Colonic mucosa (tissue), 4 donors: ENCODE data around the gene EPHB2. TPM values are rescaled to one million over a fixed set of nuclear protein-coding genes. Genes with fewer than 3 reads are reported as not detected.

Experiments used
- DNase-seq: peaks from one replicate; pipeline ENCODE4 v3.0.0-alpha.2; 2020
- H3K27ac ChIP-seq: fragments of 200-600 bp; one replicate; pipeline ENCODE4 v1.8.0; 2021
- H3K27me3 ChIP-seq: fragments of 200-600 bp; one replicate; pipeline ENCODE4 v1.8.0; 2021
- H3K36me3 ChIP-seq: fragments of 200-600 bp; one replicate; pipeline ENCODE4 v1.8.0; 2021
- H3K4me1 ChIP-seq: fragments of 200-600 bp; one replicate; pipeline ENCODE4 v1.8.0; 2021; ENCODE audit warnings: mild to moderate bottlenecking
- H3K4me3 ChIP-seq: fragments of 200-600 bp; one replicate; pipeline ENCODE4 v1.8.0; 2021
- H3K9ac ChIP-seq, 2 donors: one replicate each; pipeline ENCODE4 v1.7.0; 2013; ENCODE audit warnings: control low read depth in 2 of 2, low read depth in 2 of 2, low read length in 2 of 2
- H3K9me3 ChIP-seq: fragments of 200-600 bp; one replicate; pipeline ENCODE4 v1.8.0; 2021
- intact Hi-C: fragments of 100-400 bp; cut with DNase I; formaldehyde crosslinking; loops from one replicate; pipeline ENCODE4 v1.14.1; 2022
- total RNA-seq, 2 donors: library from RNA; stranded (reverse); fragmentation: NEBNext Ultra II Directional in 1 of 2; extraction: Animal tissue kit (Norgen Biotek cat#: 25700) in 1 of 2; gene quantifications; one replicate each; pipeline ENCODE4 v1.2.1, GENCODE V29; 2021
- TF ChIP-seq, protein P1 (sequence below): fragments of 200-600 bp; IDR thresholded peaks from one replicate; pipeline ENCODE4 v1.8.0; 2022; ENCODE audit warnings: antibody characterized with exemption, mild to moderate bottlenecking
- donor health status: healthy.
- donor health status: DM: no; HTN: no; CAD: no.
- donor health status: DM: no; HTN: no; CAD: no.

The EPHB2 gene
- total RNA-seq, 2 donors from 2014 or later = 71.9 to 150 TPM

DNA sequence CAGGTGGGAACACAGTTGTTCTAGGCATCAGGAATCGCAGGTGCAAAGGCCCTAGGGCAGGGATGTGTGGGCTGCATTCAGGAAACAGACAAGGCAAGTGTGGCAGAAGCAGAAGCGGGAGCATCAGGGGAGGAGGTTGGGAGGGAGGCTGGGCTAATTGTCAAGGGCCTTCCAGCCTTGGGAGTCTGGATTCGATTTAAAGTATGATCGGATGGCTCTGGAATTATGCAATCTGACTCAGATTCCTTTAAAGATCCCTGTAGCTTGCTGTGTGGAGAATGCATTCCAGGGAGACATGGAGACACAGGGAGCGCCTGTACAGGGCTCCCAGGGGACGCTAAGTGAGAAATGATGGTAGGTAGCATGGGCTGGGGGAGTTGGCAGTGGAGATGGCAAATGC lies 175.6 kb downstream of the EPHB2 start:
- TF ChIP-seq, protein P1, sequence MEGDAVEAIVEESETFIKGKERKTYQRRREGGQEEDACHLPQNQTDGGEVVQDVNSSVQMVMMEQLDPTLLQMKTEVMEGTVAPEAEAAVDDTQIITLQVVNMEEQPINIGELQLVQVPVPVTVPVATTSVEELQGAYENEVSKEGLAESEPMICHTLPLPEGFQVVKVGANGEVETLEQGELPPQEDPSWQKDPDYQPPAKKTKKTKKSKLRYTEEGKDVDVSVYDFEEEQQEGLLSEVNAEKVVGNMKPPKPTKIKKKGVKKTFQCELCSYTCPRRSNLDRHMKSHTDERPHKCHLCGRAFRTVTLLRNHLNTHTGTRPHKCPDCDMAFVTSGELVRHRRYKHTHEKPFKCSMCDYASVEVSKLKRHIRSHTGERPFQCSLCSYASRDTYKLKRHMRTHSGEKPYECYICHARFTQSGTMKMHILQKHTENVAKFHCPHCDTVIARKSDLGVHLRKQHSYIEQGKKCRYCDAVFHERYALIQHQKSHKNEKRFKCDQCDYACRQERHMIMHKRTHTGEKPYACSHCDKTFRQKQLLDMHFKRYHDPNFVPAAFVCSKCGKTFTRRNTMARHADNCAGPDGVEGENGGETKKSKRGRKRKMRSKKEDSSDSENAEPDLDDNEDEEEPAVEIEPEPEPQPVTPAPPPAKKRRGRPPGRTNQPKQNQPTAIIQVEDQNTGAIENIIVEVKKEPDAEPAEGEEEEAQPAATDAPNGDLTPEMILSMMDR = no peak
- no peaks in the 10 kb centered on the region for H3K4me1 ChIP-seq
- H3K9ac ChIP-seq = no peak overlapping the region
- no peak overlapping the region for H3K27ac ChIP-seq
- H3K27me3 ChIP-seq = no peaks in the 10 kb centered on the region
- H3K36me3 ChIP-seq = no peaks in the 10 kb centered on the region
- H3K9me3 ChIP-seq = no peaks in the 10 kb centered on the region
- no peak overlapping the region for H3K4me3 ChIP-seq
- intact Hi-C loops = no loop called here
- DNase-seq = no peak

DNA sequence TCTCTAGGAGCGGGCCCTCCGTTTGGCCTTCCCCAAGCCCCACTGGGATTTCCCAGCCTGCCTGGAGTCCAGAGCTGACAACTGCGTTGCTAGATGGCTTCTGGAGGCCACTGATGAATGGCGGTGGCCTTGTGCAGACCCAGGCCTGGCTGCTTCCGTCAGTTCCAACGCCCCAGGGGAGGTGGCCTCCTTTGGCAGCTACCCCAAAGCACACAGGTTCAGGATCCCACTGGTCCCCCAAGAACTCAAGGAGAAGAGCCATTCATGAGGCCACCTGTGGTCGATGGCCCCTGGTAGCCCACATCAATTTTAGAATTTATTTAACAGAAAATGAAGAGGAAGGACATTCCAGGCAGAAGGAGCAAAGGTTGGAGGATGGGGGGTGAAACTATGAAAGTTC lies 176.9 kb downstream of the EPHB2 start:
- no peak overlapping the region for H3K27ac ChIP-seq
- H3K27me3 ChIP-seq = no peaks in the 10 kb centered on the region
- intact Hi-C loops = no loop called here
- no peak for DNase-seq
- TF ChIP-seq, protein P1 = no peak
- no peaks in the 10 kb centered on the region for H3K4me1 ChIP-seq
- H3K36me3 ChIP-seq = no peaks in the 10 kb centered on the region
- H3K4me3 ChIP-seq = no peak overlapping the region
- no peaks in the 10 kb centered on the region for H3K9me3 ChIP-seq
- H3K9ac ChIP-seq = no peak overlapping the region

DNA sequence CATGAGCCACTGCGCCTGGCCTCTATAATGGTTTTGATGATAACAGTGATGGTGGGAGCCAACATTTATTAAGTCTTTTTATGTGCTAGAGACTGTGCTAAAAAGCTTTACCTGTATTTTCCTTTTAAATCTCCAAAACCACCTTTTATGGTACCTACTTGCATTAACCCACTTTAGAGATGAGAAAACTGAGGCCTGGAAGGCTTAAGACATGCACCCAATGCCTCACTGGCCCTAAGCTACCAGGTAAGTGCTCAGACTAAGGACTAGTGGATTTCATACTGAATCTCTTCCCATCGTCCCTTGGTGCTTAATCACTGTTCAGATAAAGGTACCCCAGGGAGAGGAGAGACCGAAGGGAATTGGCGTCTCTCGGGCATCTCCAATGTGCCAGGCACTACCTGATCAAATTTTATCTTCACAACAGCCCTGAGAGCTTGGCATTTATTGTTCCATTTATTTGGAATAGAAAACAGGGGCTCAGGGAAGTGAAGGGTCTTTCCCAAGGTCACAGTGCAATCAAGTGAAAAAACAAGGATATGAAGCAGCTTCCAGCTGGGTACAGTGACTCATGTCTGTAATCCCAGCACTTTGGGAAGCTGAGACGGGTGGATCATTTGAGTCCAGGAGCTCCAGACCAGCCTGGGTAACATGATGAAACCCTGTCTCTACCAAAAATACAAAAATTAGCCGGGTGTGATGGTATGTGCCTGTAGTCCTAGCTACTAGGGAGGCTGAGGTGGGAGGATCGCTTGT lies 177.9 kb downstream of the EPHB2 start:
- no peak overlapping the region for H3K27ac ChIP-seq
- no peak overlapping the region for H3K4me3 ChIP-seq
- no peaks in the 10 kb centered on the region for H3K36me3 ChIP-seq
- H3K9me3 ChIP-seq = no peaks in the 10 kb centered on the region
- no peaks in the 10 kb centered on the region for H3K27me3 ChIP-seq
- TF ChIP-seq, protein P1 = no peak
- H3K4me1 ChIP-seq = no peaks in the 10 kb centered on the region
- no peak for DNase-seq
- intact Hi-C loops = loop anchor here (2.0 kb wide), 1 partner anchor 184 kb away; no protein-coding TSS in a partner anchor
- H3K9ac ChIP-seq = no peak overlapping the region

DNA sequence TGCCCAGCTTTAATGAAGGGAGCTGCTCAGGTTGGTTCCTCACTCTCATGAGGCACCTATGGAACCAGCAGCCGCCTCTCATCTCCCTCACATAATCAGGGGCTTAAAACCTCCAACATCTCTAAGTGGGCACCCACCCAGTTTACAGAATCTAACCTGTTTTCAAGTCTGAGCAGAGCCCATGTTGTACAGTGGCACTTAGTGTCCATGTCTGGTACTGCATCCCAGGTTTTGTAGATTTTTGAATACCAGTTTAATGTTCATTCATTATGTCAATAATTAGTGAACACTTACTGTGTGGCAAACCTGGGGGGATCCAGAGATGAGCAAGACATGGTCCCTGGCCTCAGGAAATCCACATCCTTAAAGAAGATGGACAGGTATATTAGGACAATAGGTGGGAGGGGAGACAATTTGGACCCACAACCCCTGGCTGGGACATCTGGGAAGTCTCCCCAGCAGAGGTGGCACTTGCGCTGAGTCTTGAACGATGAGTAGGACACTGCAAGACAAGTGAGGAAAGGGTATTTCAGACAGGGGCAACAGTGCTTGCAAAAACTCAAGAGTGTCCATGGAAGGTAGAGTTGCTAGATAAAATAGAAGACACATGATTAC lies 178.7 kb downstream of the EPHB2 start:
- intact Hi-C loops = loop anchor here (2.0 kb wide), 1 partner anchor 185 kb away; no protein-coding TSS in a partner anchor
- H3K4me3 ChIP-seq = no peak overlapping the region
- no peaks in the 10 kb centered on the region for H3K36me3 ChIP-seq
- H3K4me1 ChIP-seq = no peaks in the 10 kb centered on the region
- TF ChIP-seq, protein P1 = peak; percentile 70
- no peaks in the 10 kb centered on the region for H3K9me3 ChIP-seq
- no peak overlapping the region for H3K27ac ChIP-seq
- DNase-seq = no peak
- no peaks in the 10 kb centered on the region for H3K27me3 ChIP-seq
- no peak overlapping the region for H3K9ac ChIP-seq

DNA sequence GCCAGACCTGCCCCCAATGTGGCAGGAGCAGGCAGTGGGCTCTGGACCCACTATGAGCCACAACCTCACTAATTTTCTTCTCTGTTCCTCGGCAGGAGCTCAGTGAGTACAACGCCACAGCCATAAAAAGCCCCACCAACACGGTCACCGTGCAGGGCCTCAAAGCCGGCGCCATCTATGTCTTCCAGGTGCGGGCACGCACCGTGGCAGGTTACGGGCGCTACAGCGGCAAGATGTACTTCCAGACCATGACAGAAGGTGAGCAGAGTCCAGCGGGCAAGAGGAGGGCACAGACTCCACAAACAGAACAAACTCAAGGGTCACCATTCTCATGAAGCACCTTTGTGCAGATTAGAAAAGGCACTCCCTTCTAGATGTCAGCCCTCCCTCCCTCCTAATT lies 182.2 kb downstream of the EPHB2 start:
- intact Hi-C loops = no loop called here

More for the DNA sequence above, 182.2 kb downstream of the EPHB2 start:
- TF ChIP-seq, protein P1 = no peak
- Histone ChIP-seq H3K9ac (no peak overlapping the region), H3K27ac (no peak overlapping the region), H3K4me1 (no peaks in the 10 kb centered on the region), H3K4me3 (no peak overlapping the region), H3K9me3 (no peaks in the 10 kb centered on the region), H3K36me3 (no peaks in the 10 kb centered on the region), H3K27me3 (no peaks in the 10 kb centered on the region)
- no peak for DNase-seq
